Measurements from ENCODE around the gene EXO5. TPM values are rescaled to one million over a fixed set of nuclear protein-coding genes. Genes with fewer than 3 reads are reported as not detected.
"Not testable (repeated sequence)": the region's sequence is repeated elsewhere in the genome, so short reads cannot be mapped to it uniquely, and the experiment has no call there.

EXO5 gene
- total and polyA plus RNA-seq, 12 donors = 2.3 to 5.3 (median 3.4) TPM

GRCh38 chr1:40479156-40479555 lies 29.4 kb upstream of the EXO5 start:
- no peak overlapping the region for H3K27ac ChIP-seq
- H3K4me3 ChIP-seq = no peak overlapping the region
- WGBS, 2 donors = 87 to 90% methylated on average over 4 of the region's 4 CpGs
- H3K4me1 ChIP-seq = peaks cover 0 to 12% (median 8%) of the 10 kb centered on the region in 9 donors
- H3K36me3 ChIP-seq = peaks cover 0 to 35% (median 20%) of the 10 kb centered on the region in 9 donors
- DNase-seq (no peak), ATAC-seq (no peak)
- peaks cover 0 to 39% (median 13%) of the 10 kb centered on the region in 11 donors for H3K9me3 ChIP-seq
- no peak for TF ChIP-seq CTCF (IDR thresholded peaks at IDR 0.05)
- intact Hi-C loops (cut with DNase I) = no loop called here
- H3K27me3 ChIP-seq = no peaks in the 10 kb centered on the region

GRCh38 chr1:40495315-40495903 lies 13.2 kb upstream of the EXO5 start:
- Histone ChIP-seq H3K4me1 (no peaks in the 10 kb centered on the region), H3K9me3 (peaks cover 3 to 94% (median 64%) of the 10 kb centered on the region in 11 donors), H3K4me3 (no peak overlapping the region), H3K36me3 (peaks cover 0 to 96% (median 59%) of the 10 kb centered on the region in 9 donors), H3K27ac (no peak overlapping the region), H3K27me3 (no peaks in the 10 kb centered on the region)
- DNase-seq (no peak), ATAC-seq (no peak)
- TF ChIP-seq CTCF (IDR thresholded peaks at IDR 0.05) = no peak
- intact Hi-C loops (cut with DNase I) = no loop called here
- 98 to 99% methylated on average over 4 of the region's 4 CpGs for WGBS, 2 donors

GRCh38 chr1:40502651-40503050 lies 5.9 kb upstream of the EXO5 start:
- intact Hi-C loops (cut with DNase I); H3K27me3 ChIP-seq; DNase-seq; ATAC-seq; H3K4me1 ChIP-seq; H3K27ac ChIP-seq; H3K4me3 ChIP-seq: not testable (repeated sequence)
- H3K36me3 ChIP-seq = peaks cover 0 to 39% (median 1%) of the 10 kb centered on the region in 9 donors
- 95 to 98% methylated on average over 4 of the region's 4 CpGs for WGBS, 2 donors
- H3K9me3 ChIP-seq = peaks cover 0 to 97% (median 28%) of the 10 kb centered on the region in 11 donors

GRCh38 chr1:40507973-40508372 lies 594 bp upstream of the EXO5 start:
- 60 to 61% methylated on average over 6 of the region's 6 CpGs for WGBS, 2 donors
- Histone ChIP-seq H3K4me3 (peak overlapping the region; percentile 21 to 88 (median 79)), H3K9me3 (peaks cover 0 to 77% (median 4%) of the 10 kb centered on the region in 11 donors), H3K27me3 (no peaks in the 10 kb centered on the region), H3K27ac (peak overlapping the region in 8 of 10 donors; percentile 48 to 88 (median 79)), H3K36me3 (peaks cover 0 to 28% (median 0%) of the 10 kb centered on the region in 9 donors), H3K4me1 (peaks cover 6 to 19% (median 12%) of the 10 kb centered on the region in 9 donors)
- ATAC-seq (no peak), DNase-seq (no peak)
- intact Hi-C loops (cut with DNase I) = no loop called here
- TF ChIP-seq CTCF (IDR thresholded peaks at IDR 0.05) = no peak

- TF ChIP-seq CTCF (IDR thresholded peaks at IDR 0.05) = no peak
- peaks cover 0 to 99% (median 10%) of the 10 kb centered on the region in 11 donors for H3K9me3 ChIP-seq
- H3K36me3 ChIP-seq = peaks cover 0 to 16% (median 9%) of the 10 kb centered on the region in 9 donors
- no peak for DNase-seq
- H3K27me3 ChIP-seq = no peaks in the 10 kb centered on the region
- ATAC-seq = no peak
- H3K4me1 ChIP-seq = no peaks in the 10 kb centered on the region
- no peak overlapping the region for H3K27ac ChIP-seq
- WGBS, 2 donors = 71 to 72% methylated on average over 2 of the region's 2 CpGs
- no peak overlapping the region for H3K4me3 ChIP-seq
- intact Hi-C loops (cut with DNase I) = no loop called here
Observed at GRCh38 chr1:40519517-40519916, 10.9 kb downstream of the EXO5 start.

All from heart right ventricle (tissue), 16 donors.